CD4-positive, alpha-beta T cell treated with Interleukin-6 at 100 ng/mL for 8 hours (primary cell): ENCODE data around the gene CDK17.
"Not testable (repeated sequence)": the region's sequence is repeated elsewhere in the genome, so short reads cannot be mapped to it uniquely, and the experiment has no call there.

Source experiments
- DNase-seq: peaks from one replicate; pipeline ENCODE4 v3.0.0-alpha.2; 2020; ENCODE audit warnings: mixed read lengths, low spot score

CDK17 gene

DNA sequence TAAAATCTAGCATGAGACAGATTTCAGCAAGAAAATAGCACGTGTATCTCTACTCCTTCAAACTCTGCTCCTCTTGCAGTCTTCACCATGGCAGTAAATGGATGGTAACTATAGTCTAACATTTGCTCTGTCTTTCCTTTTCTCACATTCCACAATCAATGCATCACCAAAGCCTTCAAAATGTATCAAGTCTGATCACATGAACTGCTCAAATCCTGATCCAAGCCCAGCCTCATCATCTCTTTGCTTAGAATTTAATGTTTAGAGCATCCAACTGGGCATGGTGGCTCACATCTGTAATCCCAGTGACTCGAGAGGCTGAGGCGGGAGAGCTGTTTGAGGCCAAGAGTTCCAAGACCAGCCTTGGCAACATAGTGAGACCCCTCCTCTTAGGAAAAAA is 45.9 kb downstream of the CDK17 start:
- no peak for DNase-seq

DNA sequence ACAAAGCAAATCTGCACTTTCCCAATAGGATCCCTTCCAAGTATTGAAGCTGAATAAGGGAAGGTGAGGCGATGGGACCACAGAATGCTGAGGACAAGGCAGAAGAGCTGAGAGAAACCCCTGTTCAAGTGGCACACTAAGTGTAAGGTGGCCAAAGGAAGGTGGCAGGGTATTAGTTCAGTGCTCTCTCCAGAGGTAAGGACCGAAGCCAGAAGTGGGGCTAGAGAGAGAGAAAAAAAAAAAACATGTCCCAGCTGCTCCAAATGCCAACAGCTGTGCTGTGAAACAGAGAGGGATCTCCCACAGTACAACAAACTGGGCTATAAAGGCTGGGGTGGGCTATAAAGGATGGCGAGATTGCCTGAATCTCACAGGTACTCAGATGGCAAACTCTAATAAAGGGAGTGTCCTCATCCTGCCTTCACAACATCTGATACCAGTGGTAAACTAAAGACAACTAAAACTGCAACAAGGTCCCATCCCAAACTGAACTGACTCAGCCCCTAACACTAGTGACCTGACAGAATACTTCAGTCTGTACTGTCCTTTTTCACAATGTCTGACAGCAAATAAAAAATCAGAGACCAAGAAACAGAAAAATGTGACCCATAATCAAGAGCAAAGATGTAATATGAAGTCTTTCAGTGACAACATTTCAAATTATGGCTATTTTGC is 47.9 kb downstream of the CDK17 start:
- no peak for DNase-seq

DNA sequence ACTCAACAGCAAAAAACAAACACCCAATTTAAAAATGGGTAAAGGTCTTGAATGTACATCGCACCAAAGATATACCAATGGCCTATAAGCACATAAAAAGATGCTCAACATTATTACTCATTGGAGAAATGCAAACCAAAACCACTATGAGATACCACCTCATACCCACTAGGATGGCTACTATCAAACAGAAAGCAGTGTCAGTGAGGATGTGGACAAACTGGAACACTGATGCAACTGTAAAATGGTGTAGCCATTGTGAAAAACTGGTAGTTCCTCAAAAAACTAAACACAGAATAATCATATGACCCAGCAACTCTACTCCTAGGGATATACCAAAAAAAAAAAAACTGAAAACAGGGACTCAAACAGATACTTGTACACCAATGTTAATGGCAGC is 49.3 kb downstream of the CDK17 start:
- no peak for DNase-seq

DNA sequence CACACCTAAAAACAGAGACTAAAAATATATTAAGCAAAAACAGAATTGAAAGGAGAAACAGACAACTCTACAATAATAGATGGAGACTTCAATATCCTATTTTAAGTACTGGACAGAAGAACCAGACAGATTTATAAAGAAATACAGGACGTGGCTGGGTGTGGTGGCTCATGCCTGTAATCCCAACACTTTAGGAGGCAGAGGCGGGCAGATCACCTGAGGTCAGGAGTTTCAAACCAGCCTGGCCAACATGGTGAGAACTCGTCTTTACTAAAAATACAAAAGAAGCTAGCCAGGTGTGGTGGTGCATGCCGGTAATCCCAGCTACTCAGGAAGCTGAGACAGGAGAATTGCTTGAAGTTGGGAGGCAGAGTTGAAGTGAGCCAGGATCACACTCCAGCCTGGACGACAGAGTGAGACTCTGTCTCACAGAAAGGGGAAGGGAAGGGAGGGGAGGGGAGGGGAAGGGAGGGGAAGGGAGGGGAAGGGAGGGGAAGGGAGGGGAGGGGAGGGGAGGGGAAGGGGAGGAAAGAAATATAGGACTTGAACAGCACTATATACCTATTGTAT is 53.0 kb downstream of the CDK17 start:
- DNase-seq, result no peak

DNA sequence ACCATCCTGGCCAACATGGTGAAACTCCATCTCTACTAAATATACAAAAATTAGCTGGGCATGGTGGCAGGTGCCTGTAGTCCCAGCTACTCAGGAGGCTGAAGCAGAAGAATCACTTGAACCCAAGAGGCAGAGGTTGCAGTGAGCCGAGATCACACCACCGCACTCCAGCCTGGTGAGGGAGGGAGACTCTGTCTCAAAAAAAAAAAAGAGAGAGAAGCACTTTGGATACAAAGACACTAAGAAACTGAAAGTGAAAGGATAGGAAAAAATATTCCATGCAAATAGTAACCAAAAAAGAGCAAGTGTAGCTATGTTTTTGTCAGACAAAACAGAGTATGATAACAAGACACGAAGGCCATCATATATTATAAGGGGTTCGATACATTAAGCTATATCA is 53.5 kb downstream of the CDK17 start:
- not testable (repeated sequence) for DNase-seq

DNA sequence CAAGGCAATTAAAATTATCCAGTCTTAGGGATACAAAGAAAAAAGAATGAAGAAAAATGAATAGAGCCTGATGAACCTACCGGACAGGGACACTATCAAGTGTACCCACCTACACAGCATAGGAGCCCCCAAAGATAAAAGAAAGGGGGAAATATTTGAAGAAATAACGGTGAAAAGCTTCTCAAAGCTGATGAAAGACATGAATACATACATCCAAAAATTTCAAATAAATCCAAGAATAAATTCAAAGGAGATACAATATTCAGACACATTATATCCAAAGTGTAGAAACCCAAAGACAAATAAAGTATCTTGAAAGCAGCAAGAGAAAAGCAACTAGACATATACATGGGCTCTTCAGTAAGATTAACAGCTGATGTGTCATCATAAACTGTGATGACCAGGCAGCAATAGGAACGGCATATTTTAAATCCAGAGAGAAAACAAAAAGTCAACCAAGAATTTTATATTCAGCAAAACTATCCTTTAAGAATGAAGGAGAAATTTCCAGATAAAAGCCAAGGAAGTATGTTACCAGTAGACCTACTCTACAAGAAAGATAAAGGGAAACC is 56.0 kb downstream of the CDK17 start:
- DNase-seq, result no peak

DNA sequence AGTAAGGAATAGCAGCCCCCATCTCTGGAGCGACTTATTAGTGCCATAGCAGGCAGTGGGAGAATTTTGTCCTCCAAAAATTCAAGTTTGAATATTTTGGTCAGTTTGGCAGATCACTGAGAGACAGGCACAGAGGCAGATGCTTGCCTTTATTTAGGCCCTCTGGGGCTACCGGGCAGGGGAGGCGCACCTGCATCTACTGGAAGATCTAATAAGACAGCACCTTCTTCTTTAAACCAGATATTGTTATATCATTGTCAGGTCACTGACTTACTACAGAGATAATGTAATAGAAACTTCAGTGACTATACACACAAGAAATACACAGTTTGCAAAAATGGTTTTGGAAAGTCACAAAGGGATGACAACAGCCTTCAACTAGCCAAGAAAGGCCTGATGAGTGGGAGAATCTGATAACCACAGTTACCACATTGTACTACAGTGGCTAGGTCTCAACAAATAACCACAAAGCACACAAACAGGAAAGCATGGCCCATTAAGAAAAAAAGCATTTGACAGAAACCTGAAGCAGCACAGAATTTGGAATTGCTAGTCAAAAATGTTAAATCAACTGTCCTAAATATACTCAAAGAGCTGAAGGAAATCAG is 56.8 kb downstream of the CDK17 start:
- peak; percentile 33 for DNase-seq

DNA sequence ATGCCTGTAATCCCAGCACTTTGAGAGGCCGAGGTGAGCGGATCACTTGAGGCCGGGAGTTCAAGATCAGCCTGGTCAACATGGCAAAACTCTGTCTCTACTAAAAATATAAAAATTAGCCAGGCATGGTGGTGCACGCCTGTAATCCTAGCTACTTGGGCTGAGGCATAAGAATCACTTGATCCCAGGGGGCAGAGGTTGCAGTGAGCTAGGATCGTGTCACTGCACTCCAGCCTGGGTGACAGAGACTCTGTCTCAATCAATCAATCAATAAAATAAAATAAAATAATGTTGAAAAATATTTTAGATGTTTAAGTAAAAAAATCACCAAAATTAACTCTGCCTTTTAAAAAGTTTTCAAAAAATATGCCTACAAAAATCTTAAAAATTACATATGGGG is 60.6 kb downstream of the CDK17 start:
- DNase-seq, result not testable (repeated sequence)

DNA sequence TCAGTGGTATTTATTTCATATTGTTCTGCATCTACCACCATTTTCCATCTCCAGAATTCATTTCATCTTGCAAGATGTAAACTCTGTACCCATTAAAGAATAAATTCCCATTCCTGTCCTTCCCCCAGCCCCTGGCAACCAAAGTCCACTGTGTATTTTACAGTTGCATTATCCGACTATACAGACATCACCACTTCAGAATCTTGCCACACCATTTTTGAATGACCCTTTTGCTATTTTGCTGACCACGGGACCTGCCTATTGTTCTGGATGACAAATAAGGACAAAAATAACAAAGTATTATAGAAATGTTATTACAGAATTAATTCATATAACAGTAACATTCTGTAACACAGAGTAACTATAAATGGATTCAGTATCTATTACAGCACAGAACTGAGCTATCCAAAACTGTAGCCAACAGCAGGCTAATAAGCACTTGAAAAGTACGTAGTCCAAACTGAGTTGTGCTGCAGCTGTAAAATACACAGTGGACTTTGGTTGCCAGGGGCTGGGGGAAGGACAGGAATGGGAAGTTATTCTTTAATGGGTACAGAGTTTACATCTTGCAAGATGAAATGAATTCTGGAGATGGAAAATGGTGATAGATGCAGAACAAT is 61.3 kb downstream of the CDK17 start:
- DNase-seq, result no peak

DNA sequence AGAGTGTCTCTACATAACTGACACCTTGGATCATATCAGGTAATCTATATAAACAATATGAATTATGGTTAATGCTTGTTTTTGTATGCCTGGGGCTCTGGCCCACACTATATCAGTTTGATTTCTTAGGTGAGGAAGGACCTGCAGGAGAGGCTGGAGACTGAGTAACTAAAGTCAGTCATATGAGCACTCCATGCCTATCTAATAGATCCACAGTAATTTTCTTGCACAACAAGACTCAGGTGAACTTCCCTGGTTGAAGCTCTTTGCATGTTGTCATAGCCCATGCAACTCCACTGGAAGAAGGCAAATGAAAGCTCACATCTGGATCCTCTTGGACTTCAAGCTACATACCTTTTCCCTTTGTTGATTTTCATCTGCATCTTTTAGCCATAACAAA is 62.3 kb downstream of the CDK17 start:
- DNase-seq, result no peak

DNA sequence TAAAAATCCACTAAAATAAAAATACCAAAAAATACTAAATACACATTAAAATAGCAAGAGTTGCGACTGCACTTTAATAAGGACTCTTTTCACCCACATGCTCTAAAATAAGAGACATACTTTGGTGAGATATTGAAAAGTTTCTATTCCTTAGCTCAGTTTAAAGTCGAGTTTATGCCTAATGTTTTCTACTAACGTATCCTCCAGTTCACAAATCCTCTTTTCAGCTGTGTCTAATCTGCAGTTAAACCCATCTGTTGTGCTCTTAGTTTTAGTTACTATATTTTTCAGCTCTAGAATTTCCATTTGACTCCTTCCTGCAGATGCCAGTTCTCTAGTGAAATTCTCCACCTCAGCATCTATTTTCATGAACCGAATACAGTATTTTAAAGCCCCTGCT is 63.8 kb downstream of the CDK17 start:
- no peak for DNase-seq

DNA sequence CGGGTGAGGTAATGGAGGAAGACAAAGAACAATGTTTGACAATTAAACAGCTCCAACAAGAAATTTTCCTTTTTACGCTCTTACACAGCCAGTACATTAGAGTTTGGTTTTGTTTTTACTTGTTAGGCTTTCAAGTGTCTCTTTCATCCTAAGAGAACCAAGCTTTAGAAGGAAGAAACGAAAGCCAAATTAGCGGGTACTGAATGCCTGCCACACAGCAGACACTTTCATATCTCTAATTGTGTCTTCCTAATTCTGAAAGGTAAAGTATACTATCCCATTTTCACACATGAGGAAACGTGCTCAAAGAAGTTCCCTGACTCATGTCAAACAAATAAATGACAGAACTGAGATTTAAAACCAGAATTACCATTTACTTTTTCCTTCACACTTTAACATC is 65.0 kb downstream of the CDK17 start:
- peak; percentile 8 for DNase-seq

DNA sequence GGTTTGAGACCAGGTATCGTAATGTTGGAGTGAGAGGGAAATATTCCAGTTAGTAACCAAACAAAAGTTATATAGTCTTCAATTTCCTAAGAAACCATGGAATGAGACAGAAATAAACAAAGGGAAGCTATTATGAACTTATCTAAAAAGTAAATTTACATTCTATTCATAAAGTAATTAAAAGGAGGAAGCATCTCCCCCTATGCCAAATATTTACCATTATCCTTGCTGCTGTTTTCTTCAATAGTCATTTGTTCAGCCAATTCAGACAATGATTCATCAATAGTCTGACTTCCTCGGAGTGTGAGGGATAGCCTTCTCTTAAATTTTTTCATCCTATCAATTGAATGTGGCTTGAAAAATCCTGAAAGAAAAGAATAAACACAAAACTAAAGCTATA is 65.7 kb downstream of the CDK17 start:
- DNase-seq, result no peak

DNA sequence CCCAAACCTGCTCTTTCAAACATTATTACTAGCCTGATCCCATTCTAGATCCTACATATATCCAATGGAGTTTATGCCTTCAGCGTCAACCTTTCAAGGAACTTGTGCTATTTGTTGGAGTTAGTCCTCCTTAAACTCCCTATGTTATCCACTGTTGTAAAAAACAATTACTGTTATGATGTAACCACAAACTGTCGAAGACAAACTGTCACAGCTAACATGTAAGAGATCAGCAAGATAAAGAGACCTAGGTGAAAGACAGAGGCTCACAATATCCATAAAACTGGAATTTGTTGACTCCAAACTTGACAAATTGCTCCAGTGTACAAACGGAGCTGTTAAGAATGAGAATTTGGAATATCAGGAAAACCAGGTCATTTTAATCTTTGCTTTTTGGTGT is 70.7 kb downstream of the CDK17 start:
- no peak for DNase-seq

DNA sequence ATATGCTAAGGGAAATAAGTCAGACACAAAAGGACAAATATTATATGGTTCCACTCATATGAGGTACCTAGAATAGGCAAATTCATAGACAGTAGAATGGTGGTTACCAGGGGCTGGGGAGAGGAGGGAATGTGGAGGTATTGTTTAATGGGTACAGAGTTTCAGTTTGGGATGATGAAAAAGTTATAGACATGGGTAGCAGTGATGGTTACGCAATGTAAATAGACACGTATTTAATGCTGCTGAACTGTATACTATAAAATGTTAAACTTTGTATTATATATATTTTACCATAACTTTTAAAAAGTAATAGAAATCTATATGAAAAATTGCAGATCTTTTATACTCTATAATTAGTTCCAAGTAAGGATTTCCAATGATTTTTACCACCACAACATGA is 71.2 kb downstream of the CDK17 start:
- DNase-seq, result no peak

DNA sequence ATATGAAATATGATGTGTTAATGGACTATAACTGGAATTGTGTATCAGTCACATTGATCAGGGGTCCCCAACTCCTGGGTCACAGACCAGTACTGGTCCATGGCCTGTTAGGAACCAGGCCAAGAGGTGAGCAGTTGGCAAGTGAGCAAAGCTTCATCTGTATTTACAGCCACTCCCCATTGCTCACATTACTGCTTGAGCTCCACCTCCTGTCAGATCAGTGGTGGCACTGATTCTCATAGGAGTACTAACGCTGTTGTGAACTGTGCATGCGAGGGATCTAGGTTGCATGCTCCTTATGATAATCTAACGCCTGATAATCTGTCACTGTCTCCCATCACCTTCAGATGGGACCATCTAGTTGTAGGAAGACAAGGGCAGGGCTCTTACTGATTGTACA is 72.3 kb downstream of the CDK17 start:
- DNase-seq, result no peak

DNA sequence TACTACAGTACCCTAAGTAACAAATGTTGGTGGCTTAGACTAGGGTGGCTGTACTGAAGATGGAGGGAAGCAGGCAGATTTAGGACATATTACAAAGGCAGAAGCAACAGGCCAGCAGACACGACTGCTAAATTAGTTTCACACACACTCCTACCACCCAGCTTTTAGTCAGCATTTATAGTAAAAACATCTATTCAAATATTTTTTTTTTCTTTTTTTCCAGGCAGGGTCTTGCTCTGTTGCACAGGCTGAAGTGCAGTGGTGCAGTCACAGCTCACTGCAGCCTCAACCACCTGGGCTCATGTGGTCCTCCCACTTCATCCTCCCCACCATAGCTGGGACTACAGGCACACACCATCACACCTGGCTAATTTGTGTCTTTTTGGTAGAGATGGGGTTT is 72.9 kb downstream of the CDK17 start:
- DNase-seq, result no peak

DNA sequence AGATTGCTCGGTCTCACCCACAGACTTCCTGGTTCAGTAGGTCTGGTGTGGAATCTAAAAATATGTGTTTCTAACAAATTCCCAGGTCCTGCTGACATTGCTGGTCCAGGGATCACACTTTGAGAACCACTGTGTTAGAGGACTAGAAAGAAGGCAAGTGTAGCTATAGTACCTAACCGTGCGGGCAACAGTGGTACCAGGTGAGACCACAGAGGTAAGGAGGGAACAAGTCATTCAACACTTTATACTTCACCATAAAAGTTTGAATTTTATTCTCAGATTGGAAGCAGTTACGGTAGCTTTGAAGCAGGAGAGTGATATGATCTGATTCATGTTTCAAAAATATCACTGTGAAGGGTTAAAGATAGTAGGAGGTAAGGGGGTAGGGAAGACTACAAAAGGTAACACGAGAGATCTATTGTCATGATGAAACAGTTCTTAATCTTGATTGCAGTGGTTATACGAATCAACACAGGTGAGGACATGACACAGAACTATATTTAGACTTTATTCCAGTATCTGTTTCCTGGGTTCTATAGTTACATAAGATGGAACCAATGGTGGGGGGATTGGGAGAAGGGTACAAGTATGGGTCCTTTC is 73.5 kb downstream of the CDK17 start:
- DNase-seq, result no peak

DNA sequence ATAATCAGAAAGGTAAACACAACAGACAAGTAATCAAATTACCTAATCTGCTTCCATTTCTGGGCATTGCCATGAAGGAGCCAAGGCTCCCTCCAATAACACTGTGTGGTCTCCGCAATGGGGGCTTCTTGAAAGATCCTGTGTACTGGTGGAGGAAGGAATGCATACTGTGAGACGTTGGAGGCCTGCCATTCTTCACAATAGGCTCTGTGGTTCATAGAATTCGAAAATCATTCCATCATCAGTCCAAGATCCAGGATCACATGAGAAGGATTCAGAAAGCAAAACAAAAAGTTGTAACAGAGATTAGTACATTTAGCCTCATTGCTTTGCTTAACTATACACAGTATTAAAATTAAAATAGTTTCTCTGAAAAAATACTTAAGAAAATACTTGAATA is 76.3 kb downstream of the CDK17 start:
- no peak for DNase-seq

DNA sequence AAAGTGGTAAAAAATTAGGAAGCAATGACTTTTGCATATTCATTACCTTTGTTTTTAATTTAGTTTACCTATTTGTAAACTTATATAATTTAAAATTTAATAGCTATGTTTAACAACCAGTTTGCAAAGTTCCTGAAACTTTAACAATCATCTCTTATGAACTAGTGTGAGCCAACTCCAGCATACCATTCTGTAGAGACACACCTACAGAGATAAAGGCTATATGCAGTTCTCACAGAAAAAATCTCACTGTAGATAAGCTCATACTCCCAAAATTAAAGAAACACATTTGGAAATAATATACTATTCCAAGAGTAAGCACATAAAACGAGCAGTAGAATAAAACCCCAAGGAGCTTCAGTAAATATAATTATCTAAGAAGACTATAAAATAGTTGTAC is 77.5 kb downstream of the CDK17 start:
- DNase-seq, result no peak

DNA sequence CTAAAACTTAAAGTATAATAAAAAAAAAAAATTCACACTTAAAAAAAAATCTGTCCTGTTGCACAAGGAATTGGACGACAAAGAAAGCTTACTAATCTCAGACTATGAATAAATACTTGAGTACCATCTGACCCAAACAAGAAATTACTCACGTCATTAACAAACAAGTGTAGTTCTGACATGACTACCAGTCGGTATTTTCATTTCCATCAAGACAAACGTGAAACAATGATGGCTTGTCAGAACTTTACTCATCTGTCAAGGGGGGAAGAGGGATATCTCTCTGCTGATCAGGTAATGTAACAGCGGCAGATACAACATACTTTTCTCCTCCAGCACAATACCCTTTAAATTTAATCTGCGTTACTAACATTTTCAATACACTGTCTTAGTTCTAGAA is 78.3 kb downstream of the CDK17 start:
- no peak for DNase-seq

DNA sequence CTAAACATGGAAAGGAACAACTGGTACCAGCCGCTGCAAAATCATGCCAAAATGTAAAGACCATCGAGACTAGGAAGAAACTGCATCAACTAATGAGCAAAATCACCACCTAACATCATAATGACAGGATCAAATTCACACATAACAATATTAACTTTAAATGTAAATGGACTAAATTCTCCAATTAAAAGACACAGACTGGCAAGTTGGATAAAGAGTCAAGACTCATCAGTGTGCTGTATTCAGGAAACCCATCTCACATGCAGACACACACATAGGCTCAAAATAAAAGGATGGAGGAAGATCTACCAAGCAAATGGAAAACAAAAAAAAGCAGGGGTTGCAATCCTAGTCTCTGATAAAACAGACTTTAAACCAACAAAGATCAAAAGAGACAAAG is 82.4 kb downstream of the CDK17 start:
- DNase-seq, result not testable (repeated sequence)
